Neural cell (in vitro differentiated cells): ENCODE results near the gene MXRA7. TPM values are rescaled to one million over a fixed set of nuclear protein-coding genes. Genes with fewer than 3 reads are reported as not detected.

Source experiments
- H2AFZ ChIP-seq: fragments of 200-600, 300-800 bp; sonication (generic), shearing (Covaris generic); 2 replicates; pipeline ENCODE4 v1.6.0; 2014; ENCODE audit warnings: low read depth, mild to moderate bottlenecking, antibody characterized with exemption, low read length, moderate library complexity
- H3F3A ChIP-seq: fragments of 200-600 bp; shearing (Covaris generic); 2 replicates; pipeline ENCODE4 v1.6.1; 2016; ENCODE audit warnings: mild to moderate bottlenecking, moderate library complexity, mixed read lengths, antibody characterized with exemption, low read length; ENCODE audit not compliant: insufficient read depth, poor library complexity, severe bottlenecking
- H3K27ac ChIP-seq: fragments of 200-600, 300-800 bp; sonication (generic), shearing (Covaris generic); 2 replicates; pipeline ENCODE4 v1.5.1; 2014; ENCODE audit warnings: mild to moderate bottlenecking, low read length, moderate library complexity
- H3K27me3 ChIP-seq: fragments of 300-800, 200-600 bp; sonication (generic), shearing (Covaris generic); 2 replicates; pipeline ENCODE4 v1.6.0; 2014; ENCODE audit warnings: mild to moderate bottlenecking, low read depth, low read length, moderate library complexity; ENCODE audit not compliant: insufficient read depth
- H3K36me3 ChIP-seq: fragments of 300-800, 200-600 bp; sonication (generic), shearing (Covaris generic); 2 replicates; pipeline ENCODE4 v1.5.1; 2014; ENCODE audit warnings: mild to moderate bottlenecking, antibody characterized with exemption, low read length, moderate library complexity; ENCODE audit not compliant: insufficient read depth
- H3K4me2 ChIP-seq: fragments of 300-800, 200-600 bp; sonication (generic), shearing (Covaris generic); 2 replicates; pipeline ENCODE4 v1.6.0; 2014; ENCODE audit warnings: mild to moderate bottlenecking, low read length
- H3K4me3 ChIP-seq: fragments of 300-800, 200-600 bp; sonication (generic), shearing (Covaris generic); 2 replicates; pipeline ENCODE4 v1.5.1; 2014; ENCODE audit warnings: mild to moderate bottlenecking, low read length, moderate library complexity
- H3K79me2 ChIP-seq: fragments of 200-600 bp; shearing (Covaris generic); replicated peaks from 2 replicates; pipeline ENCODE4 v1.6.0; 2014; ENCODE audit warnings: mild to moderate bottlenecking, low read length, moderate library complexity; ENCODE audit not compliant: insufficient read depth
- H3K9ac ChIP-seq: fragments of 300-800, 200-600 bp; sonication (generic), shearing (Covaris generic); 2 replicates; pipeline ENCODE4 v1.6.1; 2016; ENCODE audit warnings: mild to moderate bottlenecking, low read length, mixed read lengths
- H3K9me2 ChIP-seq: fragments of 200-600 bp; shearing (Covaris generic); 2 replicates; pipeline ENCODE4 v1.6.1; 2016; ENCODE audit warnings: mild to moderate bottlenecking, low read length, mixed read lengths; ENCODE audit not compliant: insufficient read depth
- H3K9me3 ChIP-seq: fragments of 200-600, 300-800 bp; sonication (generic), shearing (Covaris generic); 2 replicates; pipeline ENCODE4 v1.6.1; 2016; ENCODE audit warnings: mild to moderate bottlenecking, mixed run types, low read length, moderate library complexity, mixed read lengths
- H4K20me1 ChIP-seq: fragments of 200-600 bp; shearing (Covaris generic); 2 replicates; pipeline ENCODE4 v1.6.1; 2016; ENCODE audit warnings: mild to moderate bottlenecking, mixed run types; ENCODE audit not compliant: insufficient read depth
- EP300 ChIP-seq: fragments of 450-650 bp; conservative IDR thresholded peaks from 2 replicates; pipeline ENCODE4 v1.6.1; 2014; ENCODE audit warnings: antibody characterized with exemption, mild to moderate bottlenecking, moderate library complexity; ENCODE audit not compliant: poor library complexity, severe bottlenecking
- EZH2 ChIP-seq: fragments of 200-600, 300-800 bp; shearing (Covaris generic), sonication (generic); IDR thresholded peaks from 2 replicates; pipeline ENCODE4 v1.6.1; 2014; ENCODE audit warnings: antibody characterized with exemption, low read length, borderline replicate concordance, mild to moderate bottlenecking; ENCODE audit not compliant: insufficient read depth, poor library complexity, severe bottlenecking
- MXI1 ChIP-seq: fragments of 450-650 bp; conservative IDR thresholded peaks from 2 replicates; pipeline ENCODE4 v1.6.1; 2014; ENCODE audit warnings: antibody characterized with exemption, mild to moderate bottlenecking; ENCODE audit not compliant: poor library complexity, severe bottlenecking
- POLR2AphosphoS5 ChIP-seq: IDR thresholded peaks from 2 replicates; pipeline ENCODE4 v1.6.1; 2012
- RAD21 ChIP-seq: fragments of 450-650 bp; conservative IDR thresholded peaks from 2 replicates; pipeline ENCODE4 v1.6.1; 2014; ENCODE audit warnings: antibody characterized with exemption, mild to moderate bottlenecking, moderate library complexity
- SMC3 ChIP-seq: fragments of 450-650 bp; conservative IDR thresholded peaks from 2 replicates; pipeline ENCODE4 v1.6.1; 2014; ENCODE audit warnings: antibody characterized with exemption, mild to moderate bottlenecking, moderate library complexity; ENCODE audit not compliant: poor library complexity
- TAF1 ChIP-seq: IDR thresholded peaks from 2 replicates; pipeline ENCODE4 v1.6.1; 2012; ENCODE audit warnings: low read depth
- polyA plus RNA-seq: library from polyadenylated mRNA; depleted of rRNA; stranded (reverse); fragments of >200 nt; gene quantifications from 2 replicates; pipeline ENCODE4 v1.2.3, GENCODE V29; 2014
- TF ChIP-seq, protein P1 (sequence below): fragments of 450-650 bp; IDR thresholded peaks from 2 replicates; pipeline ENCODE4 v1.5.1; 2014; ENCODE audit warnings: antibody characterized with exemption, mild to moderate bottlenecking, moderate library complexity; ENCODE audit not compliant: poor library complexity, severe bottlenecking
- TF ChIP-seq, protein P2 (sequence below): IDR thresholded peaks from 2 replicates; pipeline ENCODE4 v1.6.1; 2012; ENCODE audit warnings: borderline replicate concordance

Gene MXRA7
- polyA plus RNA-seq, 1 donor from 2014 or later: 143 TPM

GRCh38 chr17:76678330-76678729 lies 32.4 kb downstream of the MXRA7 start:
- H3K9me3 ChIP-seq: no peaks in the 10 kb centered on the region
- H3K4me2 ChIP-seq: no peak overlapping the region
- H2AFZ ChIP-seq: no peak overlapping the region
- H3K9me2 ChIP-seq: no peaks in the 10 kb centered on the region
- no peaks in the 10 kb centered on the region for H3K27me3 ChIP-seq
- no peak for TF ChIP-seq SMC3
- no peak for TF ChIP-seq POLR2AphosphoS5
- no peak for TF ChIP-seq MXI1
- TF ChIP-seq TAF1: no peak
- TF ChIP-seq EP300: no peak
- no peak for TF ChIP-seq EZH2
- no peak for TF ChIP-seq RAD21
- TF ChIP-seq, protein P1, sequence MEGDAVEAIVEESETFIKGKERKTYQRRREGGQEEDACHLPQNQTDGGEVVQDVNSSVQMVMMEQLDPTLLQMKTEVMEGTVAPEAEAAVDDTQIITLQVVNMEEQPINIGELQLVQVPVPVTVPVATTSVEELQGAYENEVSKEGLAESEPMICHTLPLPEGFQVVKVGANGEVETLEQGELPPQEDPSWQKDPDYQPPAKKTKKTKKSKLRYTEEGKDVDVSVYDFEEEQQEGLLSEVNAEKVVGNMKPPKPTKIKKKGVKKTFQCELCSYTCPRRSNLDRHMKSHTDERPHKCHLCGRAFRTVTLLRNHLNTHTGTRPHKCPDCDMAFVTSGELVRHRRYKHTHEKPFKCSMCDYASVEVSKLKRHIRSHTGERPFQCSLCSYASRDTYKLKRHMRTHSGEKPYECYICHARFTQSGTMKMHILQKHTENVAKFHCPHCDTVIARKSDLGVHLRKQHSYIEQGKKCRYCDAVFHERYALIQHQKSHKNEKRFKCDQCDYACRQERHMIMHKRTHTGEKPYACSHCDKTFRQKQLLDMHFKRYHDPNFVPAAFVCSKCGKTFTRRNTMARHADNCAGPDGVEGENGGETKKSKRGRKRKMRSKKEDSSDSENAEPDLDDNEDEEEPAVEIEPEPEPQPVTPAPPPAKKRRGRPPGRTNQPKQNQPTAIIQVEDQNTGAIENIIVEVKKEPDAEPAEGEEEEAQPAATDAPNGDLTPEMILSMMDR: no peak
- TF ChIP-seq, protein P2, sequence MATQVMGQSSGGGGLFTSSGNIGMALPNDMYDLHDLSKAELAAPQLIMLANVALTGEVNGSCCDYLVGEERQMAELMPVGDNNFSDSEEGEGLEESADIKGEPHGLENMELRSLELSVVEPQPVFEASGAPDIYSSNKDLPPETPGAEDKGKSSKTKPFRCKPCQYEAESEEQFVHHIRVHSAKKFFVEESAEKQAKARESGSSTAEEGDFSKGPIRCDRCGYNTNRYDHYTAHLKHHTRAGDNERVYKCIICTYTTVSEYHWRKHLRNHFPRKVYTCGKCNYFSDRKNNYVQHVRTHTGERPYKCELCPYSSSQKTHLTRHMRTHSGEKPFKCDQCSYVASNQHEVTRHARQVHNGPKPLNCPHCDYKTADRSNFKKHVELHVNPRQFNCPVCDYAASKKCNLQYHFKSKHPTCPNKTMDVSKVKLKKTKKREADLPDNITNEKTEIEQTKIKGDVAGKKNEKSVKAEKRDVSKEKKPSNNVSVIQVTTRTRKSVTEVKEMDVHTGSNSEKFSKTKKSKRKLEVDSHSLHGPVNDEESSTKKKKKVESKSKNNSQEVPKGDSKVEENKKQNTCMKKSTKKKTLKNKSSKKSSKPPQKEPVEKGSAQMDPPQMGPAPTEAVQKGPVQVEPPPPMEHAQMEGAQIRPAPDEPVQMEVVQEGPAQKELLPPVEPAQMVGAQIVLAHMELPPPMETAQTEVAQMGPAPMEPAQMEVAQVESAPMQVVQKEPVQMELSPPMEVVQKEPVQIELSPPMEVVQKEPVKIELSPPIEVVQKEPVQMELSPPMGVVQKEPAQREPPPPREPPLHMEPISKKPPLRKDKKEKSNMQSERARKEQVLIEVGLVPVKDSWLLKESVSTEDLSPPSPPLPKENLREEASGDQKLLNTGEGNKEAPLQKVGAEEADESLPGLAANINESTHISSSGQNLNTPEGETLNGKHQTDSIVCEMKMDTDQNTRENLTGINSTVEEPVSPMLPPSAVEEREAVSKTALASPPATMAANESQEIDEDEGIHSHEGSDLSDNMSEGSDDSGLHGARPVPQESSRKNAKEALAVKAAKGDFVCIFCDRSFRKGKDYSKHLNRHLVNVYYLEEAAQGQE: no peak
- no peak overlapping the region for H3K27ac ChIP-seq
- H3K36me3 ChIP-seq: no peaks in the 10 kb centered on the region
- H3F3A ChIP-seq: no peaks in the 10 kb centered on the region
- no peaks in the 10 kb centered on the region for H3K79me2 ChIP-seq
- no peak overlapping the region for H3K9ac ChIP-seq
- H3K4me3 ChIP-seq: no peak overlapping the region
- no peaks in the 10 kb centered on the region for H4K20me1 ChIP-seq

- Histone ChIP-seq H4K20me1 (no peaks in the 10 kb centered on the region), H3K9me2 (no peaks in the 10 kb centered on the region)
Measured at GRCh38 chr17:76677406-76677805, 33.4 kb downstream of the MXRA7 start.

More at GRCh38 chr17:76677406-76677805, 33.4 kb downstream of the MXRA7 start:
- Histone ChIP-seq H2AFZ (no peak overlapping the region), H3K27me3 (no peaks in the 10 kb centered on the region), H3K9me3 (no peaks in the 10 kb centered on the region), H3K27ac (no peak overlapping the region), H3F3A (no peaks in the 10 kb centered on the region), H3K9ac (no peak overlapping the region), H3K79me2 (no peaks in the 10 kb centered on the region), H3K36me3 (no peaks in the 10 kb centered on the region), H3K4me2 (no peak overlapping the region), H3K4me3 (no peak overlapping the region)
- no peak for TF ChIP-seq POLR2AphosphoS5
- TF ChIP-seq RAD21: no peak
- TF ChIP-seq MXI1: no peak
- TF ChIP-seq, protein P2: no peak
- TF ChIP-seq TAF1: no peak
- TF ChIP-seq EZH2: no peak
- no peak for TF ChIP-seq EP300
- TF ChIP-seq, protein P1: no peak
- TF ChIP-seq SMC3: no peak
